Loucy (cell line): Measurements from ENCODE around the gene ST14.

Experiments
- H2AFZ ChIP-seq: fragments of 200-600 bp; sonication (generic); 2 replicates; pipeline ENCODE4 v1.6.0; 2016; ENCODE audit warnings: antibody characterized with exemption, mild to moderate bottlenecking, low read length, moderate library complexity
- H3F3A ChIP-seq: fragments of 200-600 bp; 2 replicates; pipeline ENCODE4 v1.6.0; 2016; ENCODE audit warnings: antibody characterized with exemption, low read depth, mild to moderate bottlenecking
- H3K27me3 ChIP-seq: fragments of 200-600 bp; sonication (generic); 2 replicates; pipeline ENCODE4 v1.6.1; 2014; ENCODE audit warnings: low read length, mild to moderate bottlenecking; ENCODE audit not compliant: insufficient read depth, poor library complexity, severe bottlenecking
- H3K36me3 ChIP-seq: fragments of 200-600 bp; sonication (generic); 2 replicates; pipeline ENCODE4 v1.6.1; 2016; ENCODE audit warnings: low read length; ENCODE audit not compliant: insufficient read depth
- H3K4me1 ChIP-seq: fragments of 200-600 bp; sonication (generic); 2 replicates; pipeline ENCODE4 v1.5.1; 2014; ENCODE audit warnings: low read length, mild to moderate bottlenecking; ENCODE audit not compliant: insufficient read depth, poor library complexity, severe bottlenecking
- H3K4me2 ChIP-seq: fragments of 200-600 bp; sonication (generic); 2 replicates; pipeline ENCODE4 v1.6.0; 2014; ENCODE audit warnings: antibody characterized with exemption, low read length, low read depth, mild to moderate bottlenecking; ENCODE audit not compliant: poor library complexity, severe bottlenecking
- H3K4me3 ChIP-seq: fragments of 200-600 bp; sonication (generic); 2 replicates; pipeline ENCODE4 v1.5.1; 2014; ENCODE audit warnings: low read length, mild to moderate bottlenecking, mixed read lengths; ENCODE audit not compliant: poor library complexity, severe bottlenecking
- H3K79me2 ChIP-seq: fragments of 200-600 bp; sonication (generic); 2 replicates; pipeline ENCODE4 v1.6.1; 2014; ENCODE audit warnings: low read length; ENCODE audit not compliant: insufficient read depth
- H3K9ac ChIP-seq: fragments of 200-600 bp; sonication (generic); 2 replicates; pipeline ENCODE4 v1.6.0; 2014; ENCODE audit warnings: mild to moderate bottlenecking, low read depth, low read length, moderate library complexity; ENCODE audit not compliant: poor library complexity, severe bottlenecking
- H3K9me2 ChIP-seq: fragments of 200-600 bp; sonication (generic); replicated peaks from 2 replicates; pipeline ENCODE4 v1.6.1; 2016; ENCODE audit warnings: low read depth, low read length, mixed read lengths
- H3K9me3 ChIP-seq: fragments of 200-600 bp; sonication (generic); 2 replicates; pipeline ENCODE4 v1.6.1; 2014; ENCODE audit warnings: mild to moderate bottlenecking, antibody characterized with exemption, low read length, low read depth; ENCODE audit not compliant: insufficient read depth
- H4K20me1 ChIP-seq: fragments of 200-600 bp; sonication (generic); 2 replicates; pipeline ENCODE4 v1.6.0; 2014; ENCODE audit warnings: antibody characterized with exemption, low read length, mild to moderate bottlenecking; ENCODE audit not compliant: insufficient read depth, poor library complexity, severe bottlenecking
- EZH2phosphoT487 ChIP-seq: fragments of 200-600 bp; IDR thresholded peaks from 2 replicates; pipeline ENCODE4 v1.6.1; 2018; ENCODE audit warnings: antibody characterized with exemption, mild to moderate bottlenecking, moderate library complexity, borderline replicate concordance
- TF ChIP-seq, protein P1 (sequence below): fragments of 200-600 bp; sonication (generic); conservative IDR thresholded peaks from 2 replicates; pipeline ENCODE4 v1.5.1; 2014; ENCODE audit warnings: mild to moderate bottlenecking, antibody characterized with exemption, low read length

The ST14 gene

DNA sequence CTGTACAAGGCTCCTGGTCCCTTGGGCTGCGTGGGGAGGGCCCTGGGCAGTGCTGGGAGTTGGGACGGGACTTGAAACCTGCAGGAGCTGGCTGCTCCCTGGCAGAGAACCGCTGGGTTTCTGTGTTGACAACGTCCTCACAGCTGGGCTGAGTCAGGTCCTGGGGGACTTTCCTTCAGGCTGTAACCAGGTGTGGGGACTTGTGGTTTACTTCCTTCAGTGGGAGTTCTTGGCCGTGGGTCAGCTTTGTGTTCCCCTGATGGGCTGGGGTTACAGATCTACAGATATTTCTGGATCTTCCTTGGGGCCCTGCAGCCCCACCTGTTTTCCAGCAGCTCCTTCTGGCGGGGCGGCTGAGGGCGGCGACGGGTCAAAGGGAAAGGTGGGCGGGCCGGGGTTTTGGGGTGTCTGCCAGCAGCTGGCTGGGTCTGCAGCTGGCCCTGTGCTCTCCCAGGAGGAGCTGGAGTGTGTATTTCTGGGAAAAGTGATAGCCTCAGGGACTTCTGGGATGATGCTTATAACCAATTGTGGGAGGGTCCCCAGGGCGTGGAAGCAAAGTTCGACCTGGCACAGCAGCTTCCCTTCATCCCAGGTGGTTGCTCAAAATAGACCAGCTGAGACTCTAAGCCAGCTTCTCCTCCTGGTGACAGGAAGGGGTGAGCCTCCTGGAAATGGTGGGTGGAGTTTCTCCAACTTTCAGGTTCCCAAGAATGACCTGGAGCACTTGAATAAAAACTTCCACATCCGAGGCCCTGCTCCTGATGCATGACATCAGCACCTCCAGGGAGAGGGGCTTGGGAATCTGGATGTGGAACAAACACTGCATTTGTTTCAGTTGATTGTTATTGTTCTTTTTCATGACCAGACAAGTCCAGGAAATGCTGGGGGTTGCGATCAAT is 19.1 kb downstream of the ST14 start:
- Histone ChIP-seq H3K4me3 (no peak overlapping the region), H3F3A (no peaks in the 10 kb centered on the region), H3K4me2 (no peak overlapping the region), H3K9me2 (no peaks in the 10 kb centered on the region), H3K27me3 (no peaks in the 10 kb centered on the region), H3K36me3 (no peaks in the 10 kb centered on the region), H2AFZ (no peak overlapping the region), H3K4me1 (no peaks in the 10 kb centered on the region), H3K9me3 (no peaks in the 10 kb centered on the region), H4K20me1 (no peaks in the 10 kb centered on the region), H3K79me2 (no peaks in the 10 kb centered on the region), H3K9ac (no peak overlapping the region)
- TF ChIP-seq, protein P1, sequence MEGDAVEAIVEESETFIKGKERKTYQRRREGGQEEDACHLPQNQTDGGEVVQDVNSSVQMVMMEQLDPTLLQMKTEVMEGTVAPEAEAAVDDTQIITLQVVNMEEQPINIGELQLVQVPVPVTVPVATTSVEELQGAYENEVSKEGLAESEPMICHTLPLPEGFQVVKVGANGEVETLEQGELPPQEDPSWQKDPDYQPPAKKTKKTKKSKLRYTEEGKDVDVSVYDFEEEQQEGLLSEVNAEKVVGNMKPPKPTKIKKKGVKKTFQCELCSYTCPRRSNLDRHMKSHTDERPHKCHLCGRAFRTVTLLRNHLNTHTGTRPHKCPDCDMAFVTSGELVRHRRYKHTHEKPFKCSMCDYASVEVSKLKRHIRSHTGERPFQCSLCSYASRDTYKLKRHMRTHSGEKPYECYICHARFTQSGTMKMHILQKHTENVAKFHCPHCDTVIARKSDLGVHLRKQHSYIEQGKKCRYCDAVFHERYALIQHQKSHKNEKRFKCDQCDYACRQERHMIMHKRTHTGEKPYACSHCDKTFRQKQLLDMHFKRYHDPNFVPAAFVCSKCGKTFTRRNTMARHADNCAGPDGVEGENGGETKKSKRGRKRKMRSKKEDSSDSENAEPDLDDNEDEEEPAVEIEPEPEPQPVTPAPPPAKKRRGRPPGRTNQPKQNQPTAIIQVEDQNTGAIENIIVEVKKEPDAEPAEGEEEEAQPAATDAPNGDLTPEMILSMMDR: no peak
- TF ChIP-seq EZH2phosphoT487: no peak

DNA sequence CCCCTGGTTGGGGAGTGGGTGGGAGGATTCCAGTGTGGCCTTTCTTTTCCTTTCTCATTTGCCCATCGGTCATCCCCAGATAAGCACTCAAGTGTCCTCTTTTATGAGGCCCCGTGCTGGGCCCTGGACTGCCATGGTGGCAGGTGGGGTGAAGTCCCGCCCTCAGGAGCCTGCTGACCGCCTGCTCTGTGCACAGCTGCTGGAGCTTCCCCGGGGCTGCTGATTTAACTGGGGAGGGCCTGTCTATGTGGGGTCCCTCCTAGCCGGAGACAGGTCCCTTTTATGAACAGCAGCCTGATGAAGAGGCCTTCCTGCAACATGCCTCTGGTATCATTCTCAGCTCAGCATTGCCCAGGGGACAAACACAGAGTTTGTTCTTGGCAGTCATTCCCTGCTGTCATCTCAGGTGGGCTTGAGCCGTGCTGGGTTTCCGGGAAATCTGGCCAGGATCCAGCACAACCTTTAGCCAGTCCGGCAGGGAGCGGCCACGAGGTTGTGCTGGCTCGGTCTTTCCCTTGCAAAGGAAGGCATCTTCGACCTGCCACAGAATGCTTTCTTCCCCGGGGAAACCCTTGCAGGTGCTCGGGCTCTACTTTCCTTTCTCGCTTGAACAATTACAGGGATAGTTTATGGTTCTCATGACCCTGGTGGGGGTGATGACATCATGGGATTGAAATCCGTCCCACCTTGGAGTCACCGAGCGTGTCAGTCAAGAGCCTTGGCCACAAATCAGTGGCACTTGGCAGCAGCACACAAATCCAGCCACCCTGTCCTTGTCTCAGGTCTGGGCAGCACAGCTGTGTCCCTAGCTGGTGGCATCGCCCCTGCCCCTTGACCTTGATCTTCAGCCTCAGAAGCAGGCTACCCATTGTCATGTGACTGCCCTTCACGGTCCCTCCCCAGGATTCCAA is 20.1 kb downstream of the ST14 start:
- TF ChIP-seq, protein P1: no peak
- TF ChIP-seq EZH2phosphoT487: no peak
- H2AFZ ChIP-seq: no peak overlapping the region
- H3K4me2 ChIP-seq: no peak overlapping the region
- no peaks in the 10 kb centered on the region for H3K27me3 ChIP-seq
- no peaks in the 10 kb centered on the region for H3K9me3 ChIP-seq
- no peaks in the 10 kb centered on the region for H3K36me3 ChIP-seq
- H3K79me2 ChIP-seq: no peaks in the 10 kb centered on the region
- H3K9me2 ChIP-seq: no peaks in the 10 kb centered on the region
- H3F3A ChIP-seq: no peaks in the 10 kb centered on the region
- no peaks in the 10 kb centered on the region for H4K20me1 ChIP-seq
- no peak overlapping the region for H3K9ac ChIP-seq
- no peaks in the 10 kb centered on the region for H3K4me1 ChIP-seq
- H3K4me3 ChIP-seq: no peak overlapping the region

DNA sequence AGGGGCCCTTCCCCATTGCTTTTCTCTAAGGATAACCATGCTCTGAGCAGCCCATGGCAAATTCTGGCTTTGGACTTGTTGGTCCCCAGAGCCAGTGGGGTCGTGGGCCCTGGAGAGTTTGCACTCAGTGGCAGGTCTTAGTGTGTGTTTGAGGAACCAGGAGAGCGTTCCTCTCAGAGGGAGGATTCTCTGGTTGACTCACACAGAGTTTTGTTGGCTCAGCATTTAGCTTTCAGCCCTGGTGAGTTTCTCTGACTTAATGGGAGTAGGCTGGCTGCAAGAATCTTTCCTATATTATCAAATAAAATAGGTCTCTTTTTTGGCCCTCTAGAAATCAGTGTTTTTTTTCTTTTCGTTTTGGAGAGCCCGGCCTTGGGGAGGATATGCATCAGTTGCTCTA is 20.9 kb downstream of the ST14 start:
- no peaks in the 10 kb centered on the region for H3F3A ChIP-seq
- no peaks in the 10 kb centered on the region for H3K36me3 ChIP-seq
- H3K9me3 ChIP-seq: no peaks in the 10 kb centered on the region
- TF ChIP-seq, protein P1: no peak
- no peak for TF ChIP-seq EZH2phosphoT487
- H3K9me2 ChIP-seq: no peaks in the 10 kb centered on the region
- H3K4me3 ChIP-seq: no peak overlapping the region
- no peak overlapping the region for H3K4me2 ChIP-seq
- no peaks in the 10 kb centered on the region for H4K20me1 ChIP-seq
- no peak overlapping the region for H3K9ac ChIP-seq
- no peaks in the 10 kb centered on the region for H3K27me3 ChIP-seq
- H2AFZ ChIP-seq: no peak overlapping the region
- no peaks in the 10 kb centered on the region for H3K4me1 ChIP-seq
- H3K79me2 ChIP-seq: no peaks in the 10 kb centered on the region
